WTC11 (cell line): ENCODE measurements around the gene DMTF1.

ENCODE experiments used
- CBFB ChIP-seq: sonication (generic); formaldehyde crosslinking; IDR thresholded peaks from 2 replicates; pipeline ENCODE4 v1.8.1; 2022; ENCODE audit warnings: mild to moderate bottlenecking, low read depth, missing genetic modification reagents
- CREB1 ChIP-seq: sonication (generic); formaldehyde crosslinking; IDR thresholded peaks from 2 replicates; pipeline ENCODE4 v1.8.0; 2023; ENCODE audit warnings: mild to moderate bottlenecking, missing genetic modification reagents
- CTCF ChIP-seq: fragments of 200-600 bp; IDR thresholded peaks from 2 replicates; pipeline ENCODE4 v1.8.0; 2022; ENCODE audit warnings: antibody characterized with exemption
- FOXK1 ChIP-seq: sonication (generic); formaldehyde crosslinking; IDR thresholded peaks from 2 replicates; pipeline ENCODE4 v1.8.0; 2022; ENCODE audit warnings: mild to moderate bottlenecking, moderate library complexity, missing genetic modification reagents
- FOXP1 ChIP-seq: sonication (generic); formaldehyde crosslinking; IDR thresholded peaks from 2 replicates; pipeline ENCODE4 v1.8.0; 2022; ENCODE audit warnings: missing genetic modification reagents, mild to moderate bottlenecking, moderate library complexity, borderline replicate concordance
- MYBL2 ChIP-seq: sonication (generic); formaldehyde crosslinking; IDR thresholded peaks from 2 replicates; pipeline ENCODE4 v1.8.1; 2023; ENCODE audit warnings: mild to moderate bottlenecking, moderate library complexity, missing genetic modification reagents
- ZNF138 ChIP-seq: sonication (generic); formaldehyde crosslinking; conservative IDR thresholded peaks from 2 replicates; pipeline ENCODE4 v1.8.1; 2022; ENCODE audit warnings: mild to moderate bottlenecking, moderate library complexity, missing genetic modification reagents
- ZNF317 ChIP-seq: sonication (generic); formaldehyde crosslinking; IDR thresholded peaks from 2 replicates; pipeline ENCODE4 v1.8.1; 2023; ENCODE audit warnings: low read depth, mild to moderate bottlenecking, moderate library complexity, missing genetic modification reagents, borderline replicate concordance
- TF ChIP-seq, protein P1 (sequence below): sonication (generic); formaldehyde crosslinking; IDR thresholded peaks from 2 replicates; pipeline ENCODE4 v1.8.0; 2022; ENCODE audit warnings: mild to moderate bottlenecking, missing genetic modification reagents
- TF ChIP-seq, protein P2 (sequence below): sonication (generic); formaldehyde crosslinking; IDR thresholded peaks from 2 replicates; pipeline ENCODE4 v1.8.1; 2022; ENCODE audit warnings: missing genetic modification reagents, borderline replicate concordance
- TF ChIP-seq, protein P3 (sequence below): sonication (generic); formaldehyde crosslinking; IDR thresholded peaks from 2 replicates; pipeline ENCODE4 v1.8.1; 2023; ENCODE audit warnings: mild to moderate bottlenecking, missing genetic modification reagents, moderate library complexity

DNA sequence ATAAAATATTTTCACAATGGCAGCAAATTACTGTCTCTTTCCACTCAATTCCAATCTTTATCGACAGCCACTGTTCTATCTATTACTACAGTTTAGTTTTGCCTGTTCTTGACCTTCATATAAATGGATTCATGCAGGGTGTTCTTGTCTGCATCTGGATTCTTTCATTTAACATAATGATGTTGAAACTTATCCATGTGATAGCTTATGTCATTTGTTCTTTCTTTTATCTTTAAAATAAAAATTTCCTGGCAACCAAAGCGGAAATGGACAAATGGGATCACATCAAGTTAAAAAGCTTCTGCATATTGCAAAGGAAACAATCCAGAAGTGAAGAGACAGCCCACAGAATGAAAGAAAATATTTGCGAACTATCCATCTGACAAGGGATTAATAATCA lies 20.5 kb upstream of the DMTF1 start:
- no peak for TF ChIP-seq CTCF
- TF ChIP-seq CREB1 (CRISPR knock-in tag) = no peak
- TF ChIP-seq MYBL2 (CRISPR knock-in tag) = no peak
- TF ChIP-seq, protein P1, sequence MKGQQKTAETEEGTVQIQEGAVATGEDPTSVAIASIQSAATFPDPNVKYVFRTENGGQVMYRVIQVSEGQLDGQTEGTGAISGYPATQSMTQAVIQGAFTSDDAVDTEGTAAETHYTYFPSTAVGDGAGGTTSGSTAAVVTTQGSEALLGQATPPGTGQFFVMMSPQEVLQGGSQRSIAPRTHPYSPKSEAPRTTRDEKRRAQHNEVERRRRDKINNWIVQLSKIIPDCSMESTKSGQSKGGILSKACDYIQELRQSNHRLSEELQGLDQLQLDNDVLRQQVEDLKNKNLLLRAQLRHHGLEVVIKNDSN (CRISPR knock-in tag) = no peak
- TF ChIP-seq FOXK1 (CRISPR knock-in tag) = no peak
- no peak for TF ChIP-seq ZNF138 (CRISPR knock-in tag)
- TF ChIP-seq, protein P2, sequence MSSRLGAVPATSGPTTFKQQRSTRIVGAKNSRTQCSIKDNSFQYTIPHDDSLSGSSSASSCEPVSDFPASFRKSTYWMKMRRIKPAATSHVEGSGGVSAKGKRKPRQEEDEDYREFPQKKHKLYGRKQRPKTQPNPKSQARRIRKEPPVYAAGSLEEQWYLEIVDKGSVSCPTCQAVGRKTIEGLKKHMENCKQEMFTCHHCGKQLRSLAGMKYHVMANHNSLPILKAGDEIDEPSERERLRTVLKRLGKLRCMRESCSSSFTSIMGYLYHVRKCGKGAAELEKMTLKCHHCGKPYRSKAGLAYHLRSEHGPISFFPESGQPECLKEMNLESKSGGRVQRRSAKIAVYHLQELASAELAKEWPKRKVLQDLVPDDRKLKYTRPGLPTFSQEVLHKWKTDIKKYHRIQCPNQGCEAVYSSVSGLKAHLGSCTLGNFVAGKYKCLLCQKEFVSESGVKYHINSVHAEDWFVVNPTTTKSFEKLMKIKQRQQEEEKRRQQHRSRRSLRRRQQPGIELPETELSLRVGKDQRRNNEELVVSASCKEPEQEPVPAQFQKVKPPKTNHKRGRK (CRISPR knock-in tag) = no peak
- no peak for TF ChIP-seq FOXP1 (CRISPR knock-in tag)
- TF ChIP-seq CBFB = no peak
- no peak for TF ChIP-seq ZNF317 (CRISPR knock-in tag)
- TF ChIP-seq, protein P3, sequence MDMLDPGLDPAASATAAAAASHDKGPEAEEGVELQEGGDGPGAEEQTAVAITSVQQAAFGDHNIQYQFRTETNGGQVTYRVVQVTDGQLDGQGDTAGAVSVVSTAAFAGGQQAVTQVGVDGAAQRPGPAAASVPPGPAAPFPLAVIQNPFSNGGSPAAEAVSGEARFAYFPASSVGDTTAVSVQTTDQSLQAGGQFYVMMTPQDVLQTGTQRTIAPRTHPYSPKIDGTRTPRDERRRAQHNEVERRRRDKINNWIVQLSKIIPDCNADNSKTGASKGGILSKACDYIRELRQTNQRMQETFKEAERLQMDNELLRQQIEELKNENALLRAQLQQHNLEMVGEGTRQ (CRISPR knock-in tag) = no peak
